Measurements from ENCODE around the gene ZBTB7C. TPM values are rescaled to one million over a fixed set of nuclear protein-coding genes. Genes with fewer than 3 reads are reported as not detected.

ZBTB7C gene
- total RNA-seq, 2 experiments from 2014 or later = 0.05 TPM; not detected in 1

GRCh38 chr18:48236822-48237221 lies 172.4 kb downstream of the ZBTB7C start:
- Mint-ChIP-seq H3K27me3 (peaks cover 24% of the 10 kb centered on the region), H3K4me1 (ENCODE audit: low read depth) (no peaks in the 10 kb centered on the region), H3K36me3 (no peaks in the 10 kb centered on the region), H3K27ac (no peak overlapping the region), H3K9me3 (peaks cover 7% of the 10 kb centered on the region), H3K4me3 (no peak overlapping the region)
- ChIA-PET CTCF (no interaction called here), POLR2A (no interaction called here)
- no peak for DNase-seq
- intact Hi-C loops (cut with micrococcal nuclease) = no loop called here

GRCh38 chr18:48230467-48231113 lies 178.6 kb downstream of the ZBTB7C start:
- POLR2A ChIA-PET = no interaction called here
- H3K9me3 Mint-ChIP-seq = no peaks in the 10 kb centered on the region
- peaks cover 3% of the 10 kb centered on the region for H3K27me3 Mint-ChIP-seq
- H3K4me3 Mint-ChIP-seq = no peak overlapping the region
- H3K36me3 Mint-ChIP-seq = no peaks in the 10 kb centered on the region
- intact Hi-C loops (cut with micrococcal nuclease) = loop anchor here (5.0 kb wide), 1 partner anchor 217 kb away; no protein-coding TSS in a partner anchor
- DNase-seq = peak; percentile 42
- no peak overlapping the region for H3K27ac Mint-ChIP-seq
- peaks cover 13% of the 10 kb centered on the region for H3K4me1 Mint-ChIP-seq (ENCODE audit: low read depth)
- CTCF ChIA-PET = interaction anchor here (0.9 to 3.2 kb wide), 3 partner anchors 53 to 217 kb away, joined by 3 to 15 read pairs (median 4); no protein-coding TSS in a partner anchor

- H3K4me3 Mint-ChIP-seq = no peak overlapping the region
- POLR2A ChIA-PET = no interaction called here
- H3K27ac Mint-ChIP-seq = no peak overlapping the region
- H3K4me1 Mint-ChIP-seq (ENCODE audit: low read depth) = peaks cover 13% of the 10 kb centered on the region
- no peak for DNase-seq
- H3K27me3 Mint-ChIP-seq = peaks cover 1% of the 10 kb centered on the region
- no peaks in the 10 kb centered on the region for H3K36me3 Mint-ChIP-seq
- H3K9me3 Mint-ChIP-seq = no peaks in the 10 kb centered on the region
- CTCF ChIA-PET = interaction anchor here (0.9 to 3.2 kb wide), 2 partner anchors 54 to 215 kb away, joined by 3 to 15 read pairs; no protein-coding TSS in a partner anchor
- intact Hi-C loops (cut with micrococcal nuclease) = no loop called here
Observed at GRCh38 chr18:48229552-48229981, 179.6 kb downstream of the ZBTB7C start.

GRCh38 chr18:48228841-48229240 lies 180.3 kb downstream of the ZBTB7C start:
- Mint-ChIP-seq H3K4me1 (ENCODE audit: low read depth) (peaks cover 13% of the 10 kb centered on the region), H3K27ac (no peak overlapping the region), H3K4me3 (no peak overlapping the region), H3K27me3 (peaks cover under 1% of the 10 kb centered on the region), H3K36me3 (no peaks in the 10 kb centered on the region), H3K9me3 (no peaks in the 10 kb centered on the region)
- ChIA-PET CTCF (interaction anchor here (3.2 kb wide), 1 partner anchor 216 kb away, joined by 15 read pairs; no protein-coding TSS in a partner anchor), POLR2A (no interaction called here)
- no peak for DNase-seq
- intact Hi-C loops (cut with micrococcal nuclease) = no loop called here

GRCh38 chr18:48228301-48228715 lies 180.9 kb downstream of the ZBTB7C start:
- POLR2A ChIA-PET = no interaction called here
- Mint-ChIP-seq H3K9me3 (no peaks in the 10 kb centered on the region), H3K4me1 (ENCODE audit: low read depth) (peaks cover 13% of the 10 kb centered on the region), H3K36me3 (no peaks in the 10 kb centered on the region), H3K4me3 (no peak overlapping the region), H3K27me3 (no peaks in the 10 kb centered on the region), H3K27ac (no peak overlapping the region)
- DNase-seq = no peak
- intact Hi-C loops (cut with micrococcal nuclease) = no loop called here
- CTCF ChIA-PET = no interaction called here

GRCh38 chr18:48227206-48227605 lies 182.0 kb downstream of the ZBTB7C start:
- no peak overlapping the region for H3K4me3 Mint-ChIP-seq
- H3K27ac Mint-ChIP-seq = no peak overlapping the region
- peaks cover 13% of the 10 kb centered on the region for H3K4me1 Mint-ChIP-seq (ENCODE audit: low read depth)
- CTCF ChIA-PET = no interaction called here
- no peaks in the 10 kb centered on the region for H3K9me3 Mint-ChIP-seq
- DNase-seq = peak; percentile 32
- POLR2A ChIA-PET = no interaction called here
- H3K36me3 Mint-ChIP-seq = no peaks in the 10 kb centered on the region
- no peaks in the 10 kb centered on the region for H3K27me3 Mint-ChIP-seq
- intact Hi-C loops (cut with micrococcal nuclease) = no loop called here

- ChIA-PET POLR2A (no interaction called here), CTCF (no interaction called here)
- Mint-ChIP-seq H3K4me1 (ENCODE audit: low read depth) (peaks cover 13% of the 10 kb centered on the region), H3K36me3 (no peaks in the 10 kb centered on the region), H3K9me3 (no peaks in the 10 kb centered on the region), H3K27me3 (no peaks in the 10 kb centered on the region), H3K27ac (no peak overlapping the region), H3K4me3 (no peak overlapping the region)
- no peak for DNase-seq
- intact Hi-C loops (cut with micrococcal nuclease) = no loop called here
Observed at GRCh38 chr18:48226401-48226800, 182.8 kb downstream of the ZBTB7C start.

- POLR2A ChIA-PET = no interaction called here
- no peak overlapping the region for H3K27ac Mint-ChIP-seq
- no peaks in the 10 kb centered on the region for H3K9me3 Mint-ChIP-seq
- peaks cover under 1% of the 10 kb centered on the region for H3K4me1 Mint-ChIP-seq (ENCODE audit: low read depth)
- CTCF ChIA-PET = interaction anchor here (0.9 kb wide), 1 partner anchor 214 kb away, joined by 3 read pairs; no protein-coding TSS in a partner anchor
- no peaks in the 10 kb centered on the region for H3K36me3 Mint-ChIP-seq
- H3K4me3 Mint-ChIP-seq = no peak overlapping the region
- H3K27me3 Mint-ChIP-seq = no peaks in the 10 kb centered on the region
- intact Hi-C loops (cut with micrococcal nuclease) = no loop called here
- DNase-seq = peak; percentile 47
Observed at GRCh38 chr18:48222118-48222517, 187.1 kb downstream of the ZBTB7C start.

GRCh38 chr18:48219810-48220499 lies 189.2 kb downstream of the ZBTB7C start:
- no peak overlapping the region for H3K27ac Mint-ChIP-seq
- H3K4me1 Mint-ChIP-seq (ENCODE audit: low read depth) = no peaks in the 10 kb centered on the region
- ChIA-PET POLR2A (no interaction called here), CTCF (no interaction called here)
- H3K9me3 Mint-ChIP-seq = no peaks in the 10 kb centered on the region
- no peaks in the 10 kb centered on the region for H3K36me3 Mint-ChIP-seq
- H3K4me3 Mint-ChIP-seq = no peak overlapping the region
- no peak for DNase-seq
- intact Hi-C loops (cut with micrococcal nuclease) = no loop called here
- H3K27me3 Mint-ChIP-seq = no peaks in the 10 kb centered on the region

GRCh38 chr18:48219037-48219809 lies 190.0 kb downstream of the ZBTB7C start:
- Mint-ChIP-seq H3K4me1 (ENCODE audit: low read depth) (no peaks in the 10 kb centered on the region), H3K9me3 (no peaks in the 10 kb centered on the region), H3K4me3 (no peak overlapping the region), H3K36me3 (no peaks in the 10 kb centered on the region), H3K27ac (no peak overlapping the region), H3K27me3 (no peaks in the 10 kb centered on the region)
- ChIA-PET CTCF (no interaction called here), POLR2A (no interaction called here)
- intact Hi-C loops (cut with micrococcal nuclease) = no loop called here
- no peak for DNase-seq

- no peaks in the 10 kb centered on the region for H3K4me1 Mint-ChIP-seq (ENCODE audit: low read depth)
- CTCF ChIA-PET = no interaction called here
- intact Hi-C loops (cut with micrococcal nuclease) = no loop called here
Observed at GRCh38 chr18:48218285-48219022, 190.7 kb downstream of the ZBTB7C start.

More at GRCh38 chr18:48218285-48219022, 190.7 kb downstream of the ZBTB7C start:
- POLR2A ChIA-PET = no interaction called here
- no peaks in the 10 kb centered on the region for H3K9me3 Mint-ChIP-seq
- no peaks in the 10 kb centered on the region for H3K27me3 Mint-ChIP-seq
- H3K27ac Mint-ChIP-seq = no peak overlapping the region
- H3K4me3 Mint-ChIP-seq = no peak overlapping the region
- no peaks in the 10 kb centered on the region for H3K36me3 Mint-ChIP-seq
- no peak for DNase-seq
